ENCODE data around the gene C2CD3.
"Not testable (repeated sequence)": the region's sequence is repeated elsewhere in the genome, so short reads cannot be mapped to it uniquely, and the experiment has no call there.

The C2CD3 gene

DNA sequence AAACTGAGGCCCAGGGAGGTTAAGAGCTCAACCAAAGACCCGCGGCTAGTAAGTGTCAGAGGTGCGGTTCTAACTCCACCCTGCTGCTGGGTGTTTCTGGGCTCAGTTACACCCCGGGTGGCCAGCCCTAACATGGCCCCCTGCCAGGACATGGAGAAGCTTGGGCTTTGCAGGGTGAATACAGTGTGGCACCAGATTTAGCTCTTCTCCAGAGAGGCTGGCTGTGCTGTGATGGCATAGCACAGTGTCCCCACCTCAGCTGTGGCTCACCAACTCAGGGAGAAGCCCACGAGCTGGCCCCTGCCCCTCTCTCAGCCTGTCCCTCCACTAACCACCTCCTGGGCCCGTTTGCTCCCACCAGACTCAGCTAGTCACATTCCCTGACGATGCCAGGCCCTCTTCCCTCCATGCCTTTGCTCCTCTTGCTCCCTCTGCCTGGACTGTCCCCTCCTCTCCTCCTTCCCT is 168.9 kb downstream of the C2CD3 start:
- DNase-seq = no peak

DNA sequence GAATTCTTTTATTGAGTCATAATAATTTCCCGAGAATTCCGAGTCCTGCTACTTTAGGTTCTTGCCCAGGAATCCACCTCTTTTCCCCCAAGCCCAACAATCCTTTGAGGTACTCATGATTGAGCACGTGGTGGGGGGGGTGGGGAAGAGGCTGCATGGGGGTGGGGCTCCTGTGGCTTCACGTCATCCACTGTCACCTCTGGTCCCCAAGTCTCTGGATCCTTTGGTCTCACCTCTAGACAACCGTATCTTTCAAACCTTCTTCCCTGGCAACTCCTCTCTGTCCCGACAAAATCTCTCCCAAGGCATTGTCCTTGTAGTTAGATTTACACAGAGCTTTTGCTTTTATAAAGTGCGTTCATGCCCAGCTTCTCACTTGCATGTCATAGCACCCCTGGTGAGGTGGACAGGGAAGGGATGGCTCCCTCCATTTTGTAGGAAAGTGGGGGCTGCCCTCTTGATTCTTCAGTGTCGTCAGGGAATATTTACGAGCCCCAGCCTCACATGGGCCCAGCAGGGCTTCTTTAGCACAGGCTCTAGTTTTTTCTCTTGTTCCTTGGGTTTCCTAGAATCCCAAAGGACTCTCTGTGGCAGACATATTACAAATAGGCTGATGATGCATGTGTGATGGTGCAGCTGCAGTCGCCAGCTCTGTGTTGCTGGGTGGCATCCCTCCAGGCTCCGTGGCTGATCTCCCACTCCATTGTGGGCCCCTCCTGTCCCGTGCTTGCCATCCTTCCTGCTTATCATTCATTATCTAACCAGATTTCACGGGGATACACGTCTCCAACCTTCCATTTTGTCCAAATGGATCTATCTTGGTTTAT is 170.3 kb downstream of the C2CD3 start:
- no peak for DNase-seq

GRCh38 chr11:73999581-74000306 is 171.1 kb downstream of the C2CD3 start:
- DNase-seq = no peak

DNA sequence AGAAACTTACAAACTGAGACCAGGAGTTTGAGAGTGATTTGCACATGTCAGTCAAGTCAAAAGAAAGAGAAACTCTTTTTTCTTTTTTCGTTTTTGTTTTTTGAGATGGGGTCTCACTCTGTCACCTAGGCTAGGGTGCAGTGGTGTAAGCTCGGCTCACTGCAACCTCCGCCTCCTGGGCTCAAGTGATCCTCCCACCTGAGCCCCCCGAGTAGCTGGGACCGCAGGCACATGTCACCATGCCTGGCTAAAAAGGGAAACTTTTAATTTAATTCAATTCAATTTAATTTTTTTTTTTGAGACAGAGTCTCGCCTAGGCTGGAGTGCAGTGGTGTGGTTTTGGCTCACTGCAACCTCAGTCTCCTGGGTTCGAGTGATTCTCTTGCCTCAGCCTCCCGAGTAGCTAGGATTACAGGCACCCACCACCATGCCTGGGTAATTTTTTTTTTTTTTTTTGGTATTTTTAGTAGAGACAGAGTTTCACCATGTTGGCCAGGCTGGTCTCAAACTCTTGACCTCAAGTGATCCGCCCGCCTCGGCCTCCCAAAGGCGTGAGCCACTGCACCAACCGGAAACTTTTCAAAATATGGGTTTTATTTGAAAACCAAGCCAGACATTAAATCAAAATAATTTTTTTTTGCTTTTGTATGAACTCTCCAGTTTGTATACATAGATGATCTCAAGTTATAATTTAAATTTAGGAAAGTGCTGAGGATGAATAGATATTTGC is 171.8 kb downstream of the C2CD3 start:
- DNase-seq = no peak

- no peak for DNase-seq
Measured at GRCh38 chr11:73997120-73997770, 173.6 kb downstream of the C2CD3 start.

- DNase-seq = no peak
Measured at GRCh38 chr11:73996161-73996747, 174.5 kb downstream of the C2CD3 start.

GRCh38 chr11:73995731-73996130 is 175.1 kb downstream of the C2CD3 start:
- DNase-seq = no peak

GRCh38 chr11:73995247-73995646 is 175.6 kb downstream of the C2CD3 start:
- no peak for DNase-seq

GRCh38 chr11:73991471-73992006 is 179.3 kb downstream of the C2CD3 start:
- DNase-seq = no peak

DNA sequence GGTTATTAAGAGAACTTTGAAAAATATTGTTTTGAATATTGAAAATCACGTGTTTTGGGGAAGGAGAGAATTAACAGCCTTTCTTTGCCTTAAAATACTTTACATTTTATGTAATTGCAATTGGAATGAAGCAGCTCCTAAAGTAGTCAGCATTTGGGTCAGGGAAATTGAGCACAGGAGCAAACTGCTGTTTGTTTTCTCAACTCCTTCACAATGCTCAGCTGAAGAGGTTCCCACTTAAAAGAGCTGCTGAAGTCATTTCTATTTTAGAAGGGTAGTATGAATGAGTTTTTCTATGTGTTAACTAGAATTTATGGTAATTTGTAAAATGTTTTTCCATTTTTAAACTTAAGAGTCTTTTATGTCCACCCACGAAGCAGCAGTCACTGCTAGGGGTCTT is 180.1 kb downstream of the C2CD3 start:
- DNase-seq = no peak

GRCh38 chr11:73989156-73989555 is 181.6 kb downstream of the C2CD3 start:
- no peak for DNase-seq

- no peak for DNase-seq
Measured at GRCh38 chr11:73988227-73988626, 182.6 kb downstream of the C2CD3 start.

GRCh38 chr11:73985661-73986060 is 185.1 kb downstream of the C2CD3 start:
- not testable (repeated sequence) for DNase-seq

- DNase-seq = peak; percentile 41
Measured at GRCh38 chr11:73983741-73984538, 186.9 kb downstream of the C2CD3 start.

DNA sequence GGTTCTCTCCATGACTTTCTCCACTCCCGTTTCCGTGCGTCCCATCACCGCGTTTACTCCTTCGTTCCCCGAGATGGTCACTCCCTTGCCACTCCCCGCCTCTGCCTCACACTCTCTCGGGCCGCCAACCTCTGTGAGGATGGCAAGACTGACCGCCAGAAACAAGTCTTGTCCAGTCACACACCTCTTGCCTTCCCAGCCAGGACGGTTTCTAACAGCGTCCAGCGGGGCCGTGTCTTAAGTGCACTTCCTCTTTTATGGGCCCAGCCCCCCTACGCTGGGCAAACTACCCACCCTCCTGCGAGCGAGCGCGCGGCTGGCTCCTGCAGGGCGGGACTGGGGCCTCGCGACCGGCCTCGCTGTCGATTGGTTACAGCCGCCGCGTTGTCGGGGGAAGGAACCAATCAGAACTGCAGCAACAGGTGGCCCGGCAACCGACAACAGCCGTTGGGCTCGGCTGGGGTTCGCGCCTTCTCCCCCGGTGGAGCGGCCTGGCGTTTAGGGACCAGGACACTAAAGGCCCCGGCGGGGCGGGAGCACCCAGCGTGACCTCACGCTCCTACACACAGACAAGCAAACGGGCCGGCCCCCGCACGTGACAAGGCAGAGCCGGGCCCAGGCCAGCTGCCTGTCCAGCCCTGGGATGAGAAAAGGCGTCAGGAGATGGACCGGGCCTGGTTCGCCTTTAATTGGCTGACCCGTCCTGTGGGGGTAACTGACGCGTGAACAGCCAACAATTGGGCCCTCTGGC is 187.6 kb downstream of the C2CD3 start:
- peak; percentile 96 for DNase-seq

DNA sequence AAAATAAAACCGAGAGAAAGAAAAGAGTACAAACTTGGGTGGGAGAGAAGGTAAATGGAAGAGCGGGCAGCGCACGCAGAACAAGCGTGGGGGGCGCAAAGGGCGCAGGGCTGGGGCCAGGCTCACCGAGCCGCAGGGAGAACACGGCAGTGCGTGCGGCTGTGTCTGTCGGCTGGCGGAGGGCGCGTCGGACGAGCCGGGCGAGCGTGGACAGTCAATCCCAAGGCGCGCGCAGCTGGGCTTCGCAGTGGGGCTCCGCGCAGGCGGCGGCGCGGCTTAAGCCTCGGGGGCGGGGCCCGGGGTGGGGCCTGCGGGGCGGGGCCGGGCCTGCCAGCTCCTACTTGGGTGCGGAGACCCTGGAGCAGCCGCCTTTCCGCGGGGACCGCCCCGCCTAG is 188.2 kb downstream of the C2CD3 start, which contains the start of gene UCP2:
Gene UCP2, minus strand, starts transcription at position 249 of the 395 bp plus-strand sequence. CDS start 4,465 bp downstream, outside the sequence.
- peak; percentile 91 for DNase-seq

GRCh38 chr11:73981051-73981805 is 189.6 kb downstream of the C2CD3 start:
- DNase-seq = no peak

DNA sequence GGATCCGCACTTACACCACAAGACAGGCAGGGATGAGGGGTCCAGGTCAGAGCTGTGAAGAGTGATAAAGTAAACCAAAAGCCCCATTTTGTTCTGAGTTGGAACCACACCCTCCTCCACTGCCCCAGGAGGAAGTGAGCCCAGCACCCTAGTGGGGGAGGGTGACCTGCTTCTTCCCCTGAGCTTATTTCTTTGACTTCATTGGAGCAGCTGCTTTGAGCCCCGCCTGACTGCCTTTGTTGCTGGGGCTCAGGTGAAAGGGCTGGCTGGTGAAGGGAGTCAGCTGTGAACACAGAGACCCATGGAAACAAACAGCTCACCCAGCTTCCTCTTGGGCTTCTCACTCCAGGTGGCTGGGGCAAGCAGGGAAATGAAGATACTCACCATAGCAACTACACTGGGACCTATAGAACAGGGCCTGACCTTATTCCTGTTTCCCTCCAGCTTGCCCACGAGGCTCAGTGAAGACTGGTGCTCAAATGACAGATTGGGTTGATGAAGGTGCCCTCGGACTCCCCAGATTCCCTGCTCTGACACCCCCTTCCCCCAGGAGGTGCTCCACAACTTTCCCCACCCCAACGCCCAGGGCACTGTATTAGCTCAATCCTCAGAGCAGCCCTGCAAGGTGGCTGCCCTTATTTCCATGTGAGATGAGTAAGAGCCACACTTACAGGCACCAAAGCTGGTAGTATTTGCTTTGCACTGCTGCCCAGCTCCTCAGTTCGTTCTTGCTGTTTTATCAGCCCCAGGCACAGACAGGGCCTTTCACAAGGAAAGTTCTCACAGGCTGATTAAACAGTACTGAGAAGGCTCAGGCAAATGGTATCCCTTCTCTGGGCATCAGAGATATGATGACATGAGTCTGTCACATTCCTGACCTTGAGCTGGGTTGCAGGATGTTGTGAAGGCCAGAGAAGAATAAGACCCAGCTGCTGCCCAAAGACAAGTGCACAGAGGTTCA is 190.5 kb downstream of the C2CD3 start:
- DNase-seq = no peak
